Adipocyte (in vitro differentiated cells): ENCODE measurements around the gene SLC41A3.
"Not testable (repeated sequence)": the region's sequence is repeated elsewhere in the genome, so short reads cannot be mapped to it uniquely, and the experiment has no call there.

Experiments used
- DNase-seq: peaks from one replicate; pipeline ENCODE4 v3.0.0-alpha.2; 2015; ENCODE audit warnings: low read depth
- H3K27me3 ChIP-seq: replicated peaks from 2 replicates; pipeline ENCODE4 v1.7.0; 2013; ENCODE audit warnings: mild to moderate bottlenecking, low read length, moderate library complexity; ENCODE audit not compliant: control insufficient read depth, insufficient read depth
- H3K36me3 ChIP-seq: 2 replicates; pipeline ENCODE4 v1.7.0; 2013; ENCODE audit warnings: low read length, mild to moderate bottlenecking, moderate library complexity; ENCODE audit not compliant: control insufficient read depth, insufficient read depth, severe bottlenecking
- H3K4me1 ChIP-seq: 2 replicates; pipeline ENCODE4 v1.7.0; 2013; ENCODE audit warnings: mild to moderate bottlenecking, low read length, moderate library complexity; ENCODE audit not compliant: control insufficient read depth, insufficient read depth
- H3K4me3 ChIP-seq: 2 replicates; pipeline ENCODE4 v1.7.0; 2013; ENCODE audit warnings: mild to moderate bottlenecking, low read length, moderate library complexity
- H3K9ac ChIP-seq: 2 replicates; pipeline ENCODE4 v1.7.0; 2013; ENCODE audit warnings: mild to moderate bottlenecking, low read length, moderate library complexity
- H3K9me3 ChIP-seq: 2 replicates; pipeline ENCODE4 v1.7.0; 2013; ENCODE audit warnings: mild to moderate bottlenecking, low read length, moderate library complexity; ENCODE audit not compliant: control insufficient read depth

The SLC41A3 gene

GRCh38 chr3:126104028-126104635 is 20.2 kb upstream of the SLC41A3 start:
- Histone ChIP-seq H3K27me3 (no peaks in the 10 kb centered on the region), H3K9ac (no peak overlapping the region), H3K36me3 (peaks cover 66% of the 10 kb centered on the region), H3K4me3 (no peak overlapping the region), H3K9me3 (no peaks in the 10 kb centered on the region), H3K4me1 (peaks cover 22% of the 10 kb centered on the region)
- DNase-seq, result no peak

GRCh38 chr3:126103121-126104027 is 19.4 kb upstream of the SLC41A3 start:
- H3K9me3 ChIP-seq, result no peaks in the 10 kb centered on the region
- DNase-seq, result no peak
- no peak overlapping the region for H3K4me3 ChIP-seq
- H3K36me3 ChIP-seq, result peaks cover 61% of the 10 kb centered on the region
- H3K27me3 ChIP-seq, result no peaks in the 10 kb centered on the region
- peak overlapping the region; percentile 66 for H3K9ac ChIP-seq
- H3K4me1 ChIP-seq, result peaks cover 22% of the 10 kb centered on the region

GRCh38 chr3:126102530-126102951 is 18.6 kb upstream of the SLC41A3 start:
- Histone ChIP-seq H3K4me3 (no peak overlapping the region), H3K9me3 (no peaks in the 10 kb centered on the region), H3K27me3 (no peaks in the 10 kb centered on the region), H3K36me3 (peaks cover 53% of the 10 kb centered on the region), H3K4me1 (peaks cover 22% of the 10 kb centered on the region), H3K9ac (peak overlapping the region; percentile 66)
- DNase-seq, result peak; percentile 37

- Histone ChIP-seq H3K4me1 (peaks cover 22% of the 10 kb centered on the region), H3K27me3 (no peaks in the 10 kb centered on the region), H3K9me3 (no peaks in the 10 kb centered on the region), H3K9ac (no peak overlapping the region), H3K36me3 (peaks cover 48% of the 10 kb centered on the region), H3K4me3 (no peak overlapping the region)
- DNase-seq, result no peak
Observed at GRCh38 chr3:126102011-126102410, 18.1 kb upstream of the SLC41A3 start.

GRCh38 chr3:126101521-126101982 is 17.6 kb upstream of the SLC41A3 start:
- no peak for DNase-seq
- peaks cover 43% of the 10 kb centered on the region for H3K36me3 ChIP-seq
- H3K4me3 ChIP-seq, result no peak overlapping the region
- H3K4me1 ChIP-seq, result peaks cover 22% of the 10 kb centered on the region
- no peaks in the 10 kb centered on the region for H3K27me3 ChIP-seq
- H3K9me3 ChIP-seq, result no peaks in the 10 kb centered on the region
- no peak overlapping the region for H3K9ac ChIP-seq

- Histone ChIP-seq H3K36me3 (peaks cover 36% of the 10 kb centered on the region), H3K27me3 (no peaks in the 10 kb centered on the region), H3K4me3 (no peak overlapping the region), H3K9me3 (no peaks in the 10 kb centered on the region), H3K4me1 (peaks cover 22% of the 10 kb centered on the region), H3K9ac (no peak overlapping the region)
- peak; percentile 34 for DNase-seq
Observed at GRCh38 chr3:126100634-126101301, 16.8 kb upstream of the SLC41A3 start.

- peaks cover 22% of the 10 kb centered on the region for H3K4me1 ChIP-seq
- H3K9ac ChIP-seq, result no peak overlapping the region
- peaks cover 31% of the 10 kb centered on the region for H3K36me3 ChIP-seq
- no peaks in the 10 kb centered on the region for H3K9me3 ChIP-seq
- H3K27me3 ChIP-seq, result no peaks in the 10 kb centered on the region
- no peak overlapping the region for H3K4me3 ChIP-seq
- DNase-seq, result no peak
Observed at GRCh38 chr3:126100269-126100633, 16.3 kb upstream of the SLC41A3 start.

GRCh38 chr3:126098391-126098858 is 14.5 kb upstream of the SLC41A3 start:
- no peak overlapping the region for H3K9ac ChIP-seq
- no peaks in the 10 kb centered on the region for H3K9me3 ChIP-seq
- H3K36me3 ChIP-seq, result peaks cover 21% of the 10 kb centered on the region
- no peaks in the 10 kb centered on the region for H3K27me3 ChIP-seq
- H3K4me1 ChIP-seq, result peaks cover 21% of the 10 kb centered on the region
- DNase-seq, result no peak
- no peak overlapping the region for H3K4me3 ChIP-seq

- H3K27me3 ChIP-seq, result no peaks in the 10 kb centered on the region
- no peak overlapping the region for H3K4me3 ChIP-seq
- peaks cover 14% of the 10 kb centered on the region for H3K36me3 ChIP-seq
- no peaks in the 10 kb centered on the region for H3K9me3 ChIP-seq
- H3K9ac ChIP-seq, result no peak overlapping the region
- DNase-seq, result no peak
- H3K4me1 ChIP-seq, result peaks cover 14% of the 10 kb centered on the region
Observed at GRCh38 chr3:126097801-126098200, 13.9 kb upstream of the SLC41A3 start.

GRCh38 chr3:126096274-126096673 is 12.3 kb upstream of the SLC41A3 start:
- H3K4me3 ChIP-seq, H3K4me1 ChIP-seq, H3K27me3 ChIP-seq, H3K9me3 ChIP-seq, H3K9ac ChIP-seq, H3K36me3 ChIP-seq, DNase-seq: not testable (repeated sequence)

- not testable (repeated sequence) for H3K9me3 ChIP-seq, H3K9ac ChIP-seq, DNase-seq, H3K4me1 ChIP-seq, H3K36me3 ChIP-seq, H3K27me3 ChIP-seq, H3K4me3 ChIP-seq
Observed at GRCh38 chr3:126092128-126092527, 8.2 kb upstream of the SLC41A3 start.
